Right lobe of liver (tissue), 6 donors: ENCODE data around the gene SCAANT1. TPM values are rescaled to one million over a fixed set of nuclear protein-coding genes. Genes with fewer than 3 reads are reported as not detected.

Source experiments
- ATAC-seq, 4 donors: fragments of 200-7000 bp; cut with Tn5 transposase; one replicate each; pipeline ENCODE4 v1.9.1; 2020; ENCODE audit warnings: mild to moderate bottlenecking in 4 of 4, moderate library complexity in 4 of 4
- DNase-seq, 3 donors: peaks; one replicate each; pipeline ENCODE4 v3.0.0-alpha.2; 2020
- H3K27ac ChIP-seq, 3 donors: fragments of 200-600 bp; one replicate each; pipeline ENCODE4 v1.8.0; 2022
- H3K27me3 ChIP-seq, 2 donors: fragments of 200-600 bp; one replicate each; pipeline ENCODE4 v1.8.0; 2022
- H3K36me3 ChIP-seq, 4 donors: fragments of 200-600 bp; sonication (generic) in 1 of 4; one replicate each; pipeline versions ENCODE4 v1.5.1 to v1.8.0; 2017 to 2022; ENCODE audit warnings: control low read depth in 1 of 4
- H3K4me1 ChIP-seq, 4 donors: fragments of 200-600 bp; sonication (generic) in 1 of 4; one replicate each; pipeline versions ENCODE4 v1.5.1 to v1.8.0; 2017 to 2022; ENCODE audit warnings: control low read depth in 1 of 4
- H3K4me3 ChIP-seq, 3 donors: fragments of 200-600 bp; one replicate each; pipeline ENCODE4 v1.8.0; 2022
- H3K9me3 ChIP-seq, 4 donors: fragments of 200-600 bp; sonication (generic) in 1 of 4; one replicate each; pipeline versions ENCODE4 v1.5.1 to v1.8.0; 2017 to 2022; ENCODE audit warnings: control low read depth in 1 of 4
- CTCF ChIP-seq, 4 donors: fragments of 200-600 bp in 3 of 4; fragments of 450-650 bp in 1 of 4; IDR thresholded peaks; one replicate each; pipeline versions ENCODE4 v1.5.1 to v1.8.0; 2016 to 2022; ENCODE audit warnings: antibody characterized with exemption in 4 of 4, mild to moderate bottlenecking in 2 of 4
- POLR2A ChIP-seq: fragments of 450-650 bp; IDR thresholded peaks from one replicate; pipeline ENCODE4 v1.6.1; 2017; ENCODE audit warnings: antibody characterized with exemption, mild to moderate bottlenecking
- WGBS: methylation state at CpG from one replicate; pipeline ENCODE4 v1.1.6; 2018; ENCODE audit warnings: low coverage, low lambda C conversion rate; ENCODE audit not compliant: insufficient coverage; ENCODE audit errors: missing lambda C conversion rate; 5-methylcytosine and 5-hydroxymethylcytosine counted together
- intact Hi-C, 2 donors: fragments of 100-400 bp; cut with DNase I; formaldehyde crosslinking; loops; one replicate each; pipeline versions ENCODE4 v1.11.2 to v1.14.1; 2022
- total RNA-seq, 6 experiments: library from RNA; depleted of rRNA in 2 of 6; stranded (reverse); fragments of >200 nt in 2 of 6; fragmentation: NEBNext Ultra II Directional in 3 of 6; extraction: Animal tissue kit (Norgen Biotek cat#: 25700) in 3 of 6; gene quantifications; one replicate each; pipeline versions ENCODE4 v1.1.0 to v1.2.4, GENCODE V29; 2016 to 2023
- donor health status: DM: no; HTN: yes; CAD: no.
- donor health status: DM: no; HTN: no; CAD: no.
- donor health status: DM: no; HTN: no; CAD: no.
- donor health status: DM: no; HTN: yes; CAD: no.
- donor health status: DM: no; HTN: yes; CAD: no.

The SCAANT1 gene
- total RNA-seq, 6 experiments from 2014 or later: not detected

- no peak for ATAC-seq
- intact Hi-C loops: loop anchor here in 1 of 2 donors (10.0 kb wide), 1 partner anchor 130 kb away; no protein-coding TSS in a partner anchor
These were observed 47.2 kb downstream of the SCAANT1 start for GRCh38 chr3:63864965-63865327.

GRCh38 chr3:63864008-63864964 lies 47.9 kb downstream of the SCAANT1 start:
- H3K36me3 ChIP-seq: no peaks in the 10 kb centered on the region
- H3K4me3 ChIP-seq: peak overlapping the region; percentile 90 to 93 (median 90)
- WGBS: under 1% methylated on average over 19 of the region's 93 CpGs
- peak; percentile 59 to 64 (median 60) for DNase-seq
- TF ChIP-seq CTCF (IDR thresholded peaks at IDR 0.05) (no peak), POLR2A (no peak)
- H3K4me1 ChIP-seq: peaks cover 0 to 13% (median 3%) of the 10 kb centered on the region in 4 donors
- no peaks in the 10 kb centered on the region for H3K27me3 ChIP-seq
- no peaks in the 10 kb centered on the region for H3K9me3 ChIP-seq
- peak overlapping the region; percentile 78 to 89 (median 88) for H3K27ac ChIP-seq
- intact Hi-C loops: loop anchor here in 1 of 2 donors (10.0 kb wide), 1 partner anchor 131 kb away; no protein-coding TSS in a partner anchor
- peak; percentile 59 to 73 (median 68) for ATAC-seq

More at GRCh38 chr3:63864965-63865327, 47.2 kb downstream of the SCAANT1 start:
- 6% methylated on average over 3 of the region's 3 CpGs for WGBS
- Histone ChIP-seq H3K27me3 (no peaks in the 10 kb centered on the region), H3K9me3 (no peaks in the 10 kb centered on the region), H3K4me1 (peaks cover 0 to 13% (median 3%) of the 10 kb centered on the region in 4 donors), H3K4me3 (peak overlapping the region; percentile 90 to 93 (median 90)), H3K27ac (peak overlapping the region in 2 of 3 donors; percentile 88 to 89), H3K36me3 (no peaks in the 10 kb centered on the region)
- no peak for DNase-seq
- no peak for TF ChIP-seq CTCF (IDR thresholded peaks at IDR 0.05)
- TF ChIP-seq POLR2A: no peak

- Histone ChIP-seq H3K27me3 (no peaks in the 10 kb centered on the region), H3K4me3 (peak within 1 kb of the TSS; percentile 90 to 95 (median 93)), H3K36me3 (no peaks in the 10 kb centered on the region), H3K9me3 (no peaks in the 10 kb centered on the region), H3K4me1 (peaks cover 0 to 13% (median 3%) of the 10 kb centered on the region in 4 donors), H3K27ac (peak within 1 kb of the TSS; percentile 87 to 96 (median 93))
- under 1% methylated on average over 27 of the region's 98 CpGs for WGBS
- TF ChIP-seq CTCF (IDR thresholded peaks at IDR 0.05): no peak
- peak; percentile 57 for TF ChIP-seq POLR2A
- DNase-seq: peak; percentile 76 to 81 (median 81)
- intact Hi-C loops: loop anchor here in 1 of 2 donors (10.0 kb wide), 1 partner anchor 131 kb away; no protein-coding TSS in a partner anchor
- ATAC-seq: peak; percentile 69 to 87 (median 84)
These were observed 48.8 kb downstream of the SCAANT1 start, which contains the start of the genes ATXN7 and THOC7 for GRCh38 chr3:63863150-63864007. Gene ATXN7 (plus strand): TSS chr3:63863867. CDS start chr3:63912599, 48,732 bp downstream. Gene THOC7 (minus strand): TSS chr3:63863805. CDS start chr3:63863790, 15 bp downstream.

- no peak for ATAC-seq
- 16% methylated on average over 5 of the region's 5 CpGs for WGBS
- peaks cover 0 to 13% (median 3%) of the 10 kb centered on the region in 4 donors for H3K4me1 ChIP-seq
These were observed 49.4 kb downstream of the SCAANT1 start for GRCh38 chr3:63862804-63863149.

More at GRCh38 chr3:63862804-63863149, 49.4 kb downstream of the SCAANT1 start:
- intact Hi-C loops: loop anchor here in 1 of 2 donors (10.0 kb wide), 1 partner anchor 132 kb away; no protein-coding TSS in a partner anchor
- Histone ChIP-seq H3K27ac (peak overlapping the region in 1 of 3 donors; percentile 87), H3K36me3 (no peaks in the 10 kb centered on the region), H3K4me3 (peak overlapping the region; percentile 81 to 95 (median 84)), H3K9me3 (no peaks in the 10 kb centered on the region), H3K27me3 (no peaks in the 10 kb centered on the region)
- no peak for TF ChIP-seq POLR2A
- no peak for TF ChIP-seq CTCF (IDR thresholded peaks at IDR 0.05)
- no peak for DNase-seq
